HEK293T (cell line): ENCODE results near the gene MUC4.

Experiments used
- CTCF ChIA-PET: fragments of 350-600 bp; formaldehyde crosslinking; extraction: SDS; loops from one replicate; lab custom pipeline; 2021; ENCODE audit warnings: antibody characterized with exemption, inconsistent platforms; lab: Yijun Ruan, JAX
- POLR2A ChIA-PET: fragments of 350-600 bp; formaldehyde crosslinking; extraction: SDS; loops from one replicate; lab custom pipeline; 2020; ENCODE audit warnings: antibody characterized with exemption, inconsistent platforms; lab: Yijun Ruan, JAX
- DNase-seq: peaks from one replicate; pipeline ENCODE4 v3.0.0; 2012; ENCODE audit warnings: mixed read lengths; ENCODE audit errors: extremely low spot score
- ARNT ChIP-seq: fragments of 450-650 bp; IDR thresholded peaks from 2 replicates; pipeline ENCODE4 v1.6.1; 2017; ENCODE audit warnings: mild to moderate bottlenecking
- BHLHE40 ChIP-seq: fragments of 450-650 bp; IDR thresholded peaks from 2 replicates; pipeline ENCODE4 v1.6.1; 2016; ENCODE audit warnings: mild to moderate bottlenecking, moderate library complexity, borderline replicate concordance
- CTBP1 ChIP-seq: fragments of 450-650 bp; IDR thresholded peaks from 2 replicates; pipeline ENCODE4 v1.6.1; 2016; ENCODE audit warnings: borderline replicate concordance
- ELF4 ChIP-seq: fragments of 450-650 bp; IDR thresholded peaks from 2 replicates; pipeline ENCODE4 v1.6.1; 2017; ENCODE audit warnings: antibody characterized with exemption
- FOXA1 ChIP-seq: fragments of 450-650 bp; IDR thresholded peaks from 2 replicates; pipeline ENCODE4 v1.6.1; 2016; ENCODE audit warnings: mild to moderate bottlenecking
- FOXK2 ChIP-seq: fragments of 450-650 bp; IDR thresholded peaks from 2 replicates; pipeline ENCODE4 v1.6.1; 2016; ENCODE audit warnings: mild to moderate bottlenecking
- FOXM1 ChIP-seq: fragments of 450-650 bp; IDR thresholded peaks from 2 replicates; pipeline ENCODE4 v1.6.1; 2017; ENCODE audit warnings: mild to moderate bottlenecking, borderline replicate concordance
- HDGF ChIP-seq: fragments of 450-650 bp; IDR thresholded peaks from 2 replicates; pipeline ENCODE4 v1.6.1; 2017; ENCODE audit warnings: antibody characterized with exemption, borderline replicate concordance
- L3MBTL2 ChIP-seq: fragments of 450-650 bp; conservative IDR thresholded peaks from 2 replicates; pipeline ENCODE4 v1.6.1; 2016; ENCODE audit warnings: mild to moderate bottlenecking
- LEF1 ChIP-seq: fragments of 450-650 bp; IDR thresholded peaks from 2 replicates; pipeline ENCODE4 v1.6.1; 2017; ENCODE audit warnings: mild to moderate bottlenecking, borderline replicate concordance
- NFRKB ChIP-seq: fragments of 450-650 bp; IDR thresholded peaks from 2 replicates; pipeline ENCODE4 v1.6.1; 2016; ENCODE audit warnings: mild to moderate bottlenecking, moderate library complexity
- PKNOX1 ChIP-seq: fragments of 450-650 bp; IDR thresholded peaks from 2 replicates; pipeline ENCODE4 v1.6.1; 2016
- SP1 ChIP-seq: fragments of 450-650 bp; IDR thresholded peaks from 2 replicates; pipeline ENCODE4 v1.6.1; 2017
- SUZ12 ChIP-seq: fragments of 450-650 bp; IDR thresholded peaks from 2 replicates; pipeline ENCODE4 v1.6.1; 2016; ENCODE audit warnings: mild to moderate bottlenecking
- TARDBP ChIP-seq: fragments of 450-650 bp; IDR thresholded peaks from 2 replicates; pipeline ENCODE4 v1.6.1; 2016
- ZNF384 ChIP-seq: fragments of 450-650 bp; IDR thresholded peaks from 2 replicates; pipeline ENCODE4 v1.6.1; 2016

Gene MUC4

GRCh38 chr3:195762249-195762585, 49.5 kb downstream of the MUC4 start:
- no peak for DNase-seq
- ChIA-PET POLR2A (no interaction called here), CTCF (no interaction called here)
- TF ChIP-seq L3MBTL2, result no peak
- TF ChIP-seq TARDBP, result no peak
- TF ChIP-seq FOXA1, result no peak
- no peak for TF ChIP-seq LEF1
- TF ChIP-seq CTBP1, result no peak
- TF ChIP-seq SUZ12, result no peak
- TF ChIP-seq ARNT, result no peak
- TF ChIP-seq PKNOX1, result no peak
- TF ChIP-seq BHLHE40, result no peak
- no peak for TF ChIP-seq HDGF
- TF ChIP-seq FOXK2, result no peak
- no peak for TF ChIP-seq ZNF384

GRCh38 chr3:195761567-195762248, 50.0 kb downstream of the MUC4 start:
- CTCF ChIA-PET, result no interaction called here
- POLR2A ChIA-PET, result no interaction called here
- DNase-seq, result no peak
- TF ChIP-seq FOXM1, result no peak
- TF ChIP-seq L3MBTL2, result no peak
- TF ChIP-seq ARNT, result no peak
- TF ChIP-seq FOXK2, result no peak
- TF ChIP-seq BHLHE40, result no peak
- TF ChIP-seq PKNOX1, result no peak
- TF ChIP-seq SP1, result no peak
- TF ChIP-seq TARDBP, result no peak

GRCh38 chr3:195761123-195761566, 50.6 kb downstream of the MUC4 start:
- no peak for DNase-seq
- no peak for TF ChIP-seq FOXM1
- no peak for TF ChIP-seq HDGF

GRCh38 chr3:195760345-195761122, 51.2 kb downstream of the MUC4 start:
- ChIA-PET POLR2A (no interaction called here), CTCF (no interaction called here)
- DNase-seq, result no peak
- TF ChIP-seq FOXA1 (no peak), FOXK2 (no peak), SUZ12 (no peak), CTBP1 (no peak), LEF1 (no peak), NFRKB (no peak), PKNOX1 (no peak), HDGF (no peak), ELF4 (no peak), FOXM1 (no peak), L3MBTL2 (no peak)

More at GRCh38 chr3:195761123-195761566, 50.6 kb downstream of the MUC4 start:
- POLR2A ChIA-PET, result no interaction called here
- CTCF ChIA-PET, result no interaction called here

- TF ChIP-seq CTBP1 (no peak), ZNF384 (no peak), ARNT (no peak), FOXA1 (no peak), PKNOX1 (no peak), LEF1 (no peak), NFRKB (no peak), TARDBP (no peak), BHLHE40 (no peak), FOXK2 (no peak), SUZ12 (no peak), HDGF (no peak), FOXM1 (no peak), SP1 (no peak), ELF4 (no peak), L3MBTL2 (no peak)
- no peak for DNase-seq
- POLR2A ChIA-PET, result no interaction called here
- CTCF ChIA-PET, result no interaction called here
Observed at GRCh38 chr3:195758721-195759353, 52.9 kb downstream of the MUC4 start.

GRCh38 chr3:195757827-195758226, 53.9 kb downstream of the MUC4 start:
- no peak for DNase-seq
- ChIA-PET CTCF (no interaction called here), POLR2A (no interaction called here)
- TF ChIP-seq PKNOX1, result no peak
- TF ChIP-seq FOXM1, result no peak
- no peak for TF ChIP-seq NFRKB
- TF ChIP-seq CTBP1, result no peak
- no peak for TF ChIP-seq FOXK2
- no peak for TF ChIP-seq ELF4
- no peak for TF ChIP-seq ARNT
- TF ChIP-seq HDGF, result no peak
- TF ChIP-seq ZNF384, result no peak
- TF ChIP-seq SUZ12, result no peak
- no peak for TF ChIP-seq FOXA1
- TF ChIP-seq TARDBP, result no peak
- TF ChIP-seq SP1, result no peak
- no peak for TF ChIP-seq L3MBTL2
- no peak for TF ChIP-seq LEF1
- no peak for TF ChIP-seq BHLHE40
